K562 (cell line): ENCODE data around the gene CLEC18A.
A peak's percentile ranks its signal among the peaks of the same experiment; 100 is the strongest.
"Not testable (repeated sequence)": the region's sequence is repeated elsewhere in the genome, so short reads cannot be mapped to it uniquely, and the experiment has no call there.

Source experiments
- EZH2 ChIP-seq: IDR thresholded peaks from 2 replicates; pipeline ENCODE4 v1.6.1; 2012; ENCODE audit warnings: low read depth, mild to moderate bottlenecking, inconsistent platforms, low read length, borderline replicate concordance
- FOXK2 ChIP-seq, 2 experiments: fragments of 450-650 bp; IDR thresholded peaks in 1 of 2; conservative IDR thresholded peaks in 1 of 2; 2 replicates each; pipeline ENCODE4 v1.6.1; 2016; ENCODE audit warnings: low read depth in 2 of 2, mild to moderate bottlenecking in 1 of 2
- NR2C1 ChIP-seq, 2 experiments: fragments of 450-650 bp; IDR thresholded peaks; 2 replicates each; pipeline ENCODE4 v1.6.1; 2017; ENCODE audit warnings: mild to moderate bottlenecking in 2 of 2, antibody characterized with exemption in 1 of 2, inconsistent platforms in 1 of 2, missing compliant biosample characterization in 1 of 2, missing genetic modification characterization in 1 of 2
- POLR2A ChIP-seq: fragments of 450-650 bp; conservative IDR thresholded peaks from 2 replicates; pipeline ENCODE4 v1.6.1; 2016
- RAD21 ChIP-seq, 2 experiments: fragments of 250-450 bp in 1 of 2; fragments of 450-650 bp in 1 of 2; sonication (Bioruptor Pico) in 1 of 2; formaldehyde crosslinking in 1 of 2; IDR thresholded peaks in 1 of 2; conservative IDR thresholded peaks in 1 of 2; 2 replicates each; pipeline versions ENCODE4 v1.4.0 to v1.8.0; 2020 to 2022; ENCODE audit warnings: mild to moderate bottlenecking in 2 of 2, moderate library complexity in 1 of 2
- SLC30A9 ChIP-seq: fragments of 250-450 bp; sonication (Bioruptor Pico); IDR thresholded peaks from 2 replicates; pipeline ENCODE4 v1.8.0; 2022; ENCODE audit warnings: mild to moderate bottlenecking, moderate library complexity
- SP1 ChIP-seq: sonication (generic); formaldehyde crosslinking; IDR thresholded peaks from 2 replicates; pipeline ENCODE4 v1.8.1; 2022; ENCODE audit warnings: mild to moderate bottlenecking, missing genetic modification reagents
- TF ChIP-seq, protein P1 (sequence below): fragments of 450-650 bp; formaldehyde crosslinking; IDR thresholded peaks from 2 replicates; pipeline ENCODE4 v1.4.0; 2020; ENCODE audit warnings: mild to moderate bottlenecking, moderate library complexity
- TF ChIP-seq, protein P2 (sequence below), 3 experiments: IDR thresholded peaks in 2 of 3; conservative IDR thresholded peaks in 1 of 3; 2 replicates each; pipeline ENCODE4 v1.5.1; 2011 to 2012; ENCODE audit warnings: low read length in 3 of 3, mild to moderate bottlenecking in 3 of 3, control low read depth in 2 of 3, improper control_type of control experiment in 1 of 3, inconsistent platforms in 1 of 3, low read depth in 1 of 3, mixed read lengths in 1 of 3, moderate library complexity in 1 of 3; ENCODE audit not compliant: insufficient read depth in 2 of 3
- TF ChIP-seq, protein P3 (sequence below): sonication (generic); formaldehyde crosslinking; IDR thresholded peaks from 2 replicates; pipeline ENCODE4 v1.8.0; 2022; ENCODE audit warnings: mild to moderate bottlenecking, missing genetic modification reagents

DNA sequence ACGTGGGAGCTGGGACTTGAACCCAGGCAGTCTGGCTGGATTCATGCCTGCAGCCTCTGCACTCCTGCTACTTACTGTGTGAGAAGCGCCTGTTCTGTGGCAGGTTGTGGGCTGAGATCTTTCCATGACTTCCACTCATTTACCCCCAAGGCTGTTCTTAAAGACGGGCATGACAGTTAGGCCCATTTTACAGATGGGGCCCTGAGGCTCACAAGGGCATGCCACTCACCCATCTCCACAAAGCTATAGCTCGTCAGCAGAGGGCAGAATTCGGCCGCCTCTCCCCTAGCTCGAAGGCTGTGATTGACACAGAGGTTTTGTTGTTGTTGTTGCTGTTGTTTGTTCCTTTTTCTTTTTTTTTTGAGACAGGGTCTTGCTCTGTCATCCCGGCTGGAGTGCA, 21.8 kb downstream of the CLEC18A start:
- not testable (repeated sequence) for TF ChIP-seq EZH2; FOXK2 (conservative IDR thresholded peaks at IDR 0.05 in 1 of 2, IDR thresholded peaks at IDR 0.05 in 1 of 2; ENCODE audit: low read depth in 2 of 2); SLC30A9 (CRISPR knock-in tag); SP1 (CRISPR knock-in tag); NR2C1 (IDR thresholded peaks at IDR 0.05); NR2C1 (tag; IDR thresholded peaks at IDR 0.05); POLR2A
- TF ChIP-seq, protein P1, sequence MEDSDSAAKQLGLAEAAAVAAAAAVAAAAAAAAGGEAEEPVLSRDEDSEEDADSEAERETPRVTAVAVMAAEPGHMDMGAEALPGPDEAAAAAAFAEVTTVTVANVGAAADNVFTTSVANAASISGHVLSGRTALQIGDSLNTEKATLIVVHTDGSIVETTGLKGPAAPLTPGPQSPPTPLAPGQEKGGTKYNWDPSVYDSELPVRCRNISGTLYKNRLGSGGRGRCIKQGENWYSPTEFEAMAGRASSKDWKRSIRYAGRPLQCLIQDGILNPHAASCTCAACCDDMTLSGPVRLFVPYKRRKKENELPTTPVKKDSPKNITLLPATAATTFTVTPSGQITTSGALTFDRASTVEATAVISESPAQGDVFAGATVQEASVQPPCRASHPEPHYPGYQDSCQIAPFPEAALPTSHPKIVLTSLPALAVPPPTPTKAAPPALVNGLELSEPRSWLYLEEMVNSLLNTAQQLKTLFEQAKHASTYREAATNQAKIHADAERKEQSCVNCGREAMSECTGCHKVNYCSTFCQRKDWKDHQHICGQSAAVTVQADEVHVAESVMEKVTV (CRISPR knock-in tag), result not testable (repeated sequence)
- TF ChIP-seq, protein P2, sequence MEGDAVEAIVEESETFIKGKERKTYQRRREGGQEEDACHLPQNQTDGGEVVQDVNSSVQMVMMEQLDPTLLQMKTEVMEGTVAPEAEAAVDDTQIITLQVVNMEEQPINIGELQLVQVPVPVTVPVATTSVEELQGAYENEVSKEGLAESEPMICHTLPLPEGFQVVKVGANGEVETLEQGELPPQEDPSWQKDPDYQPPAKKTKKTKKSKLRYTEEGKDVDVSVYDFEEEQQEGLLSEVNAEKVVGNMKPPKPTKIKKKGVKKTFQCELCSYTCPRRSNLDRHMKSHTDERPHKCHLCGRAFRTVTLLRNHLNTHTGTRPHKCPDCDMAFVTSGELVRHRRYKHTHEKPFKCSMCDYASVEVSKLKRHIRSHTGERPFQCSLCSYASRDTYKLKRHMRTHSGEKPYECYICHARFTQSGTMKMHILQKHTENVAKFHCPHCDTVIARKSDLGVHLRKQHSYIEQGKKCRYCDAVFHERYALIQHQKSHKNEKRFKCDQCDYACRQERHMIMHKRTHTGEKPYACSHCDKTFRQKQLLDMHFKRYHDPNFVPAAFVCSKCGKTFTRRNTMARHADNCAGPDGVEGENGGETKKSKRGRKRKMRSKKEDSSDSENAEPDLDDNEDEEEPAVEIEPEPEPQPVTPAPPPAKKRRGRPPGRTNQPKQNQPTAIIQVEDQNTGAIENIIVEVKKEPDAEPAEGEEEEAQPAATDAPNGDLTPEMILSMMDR (IDR thresholded peaks at IDR 0.05 in 2 of 3, conservative IDR thresholded peaks at IDR 0.05 in 1 of 3; ENCODE audit: insufficient read depth in 2 of 3, low read depth in 1 of 3, low read length in 3 of 3), result not testable (repeated sequence)
- peak in 1 of 2 experiments; percentile 10; a peak in 1 of 4 replicates for TF ChIP-seq RAD21 (CRISPR knock-in tag; conservative IDR thresholded peaks at IDR 0.05 in 1 of 2, IDR thresholded peaks at IDR 0.05 in 1 of 2)
- TF ChIP-seq, protein P3, sequence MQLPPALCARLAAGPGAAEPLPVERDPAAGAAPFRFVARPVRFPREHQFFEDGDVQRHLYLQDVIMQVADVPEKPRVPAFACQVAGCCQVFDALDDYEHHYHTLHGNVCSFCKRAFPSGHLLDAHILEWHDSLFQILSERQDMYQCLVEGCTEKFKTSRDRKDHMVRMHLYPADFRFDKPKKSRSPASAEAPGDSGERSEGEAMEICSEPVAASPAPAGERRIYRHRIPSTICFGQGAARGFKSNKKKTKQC (CRISPR knock-in tag), result not testable (repeated sequence)
